Brain pericyte (primary cell): ENCODE data around the gene CLDN2.
"Not testable (repeated sequence)": the region's sequence is repeated elsewhere in the genome, so short reads cannot be mapped to it uniquely, and the experiment has no call there.

Experiments used
- DNase-seq: peaks from one replicate; pipeline ENCODE4 v3.0.0-alpha.2; 2012; ENCODE audit warnings: low read depth, low spot score

The CLDN2 gene

GRCh38 chrX:106919932-106920452 lies at the start of gene CLDN2:
CLDN2 (plus strand) TSS chrX:106920402; CDS start chrX:106928229, 7,827 bp downstream.
- DNase-seq = no peak

- not testable (repeated sequence) for DNase-seq
Measured at GRCh38 chrX:106872796-106873195, 47.4 kb upstream of the CLDN2 start.

GRCh38 chrX:106874075-106874474 lies 46.1 kb upstream of the CLDN2 start:
- DNase-seq = no peak

- DNase-seq = no peak
Measured at GRCh38 chrX:106875151-106875550, 45.1 kb upstream of the CLDN2 start.

- DNase-seq = no peak
Measured at GRCh38 chrX:106889468-106889867, 30.7 kb upstream of the CLDN2 start.

- no peak for DNase-seq
Measured at GRCh38 chrX:106891762-106892460, 28.3 kb upstream of the CLDN2 start.

- DNase-seq = no peak
Measured at GRCh38 chrX:106894392-106894909, 25.8 kb upstream of the CLDN2 start.

GRCh38 chrX:106894978-106895452 lies 25.2 kb upstream of the CLDN2 start:
- DNase-seq = no peak

GRCh38 chrX:106897259-106897658 lies 22.9 kb upstream of the CLDN2 start:
- DNase-seq = no peak

GRCh38 chrX:106898462-106898861 lies 21.7 kb upstream of the CLDN2 start:
- DNase-seq = no peak

GRCh38 chrX:106899276-106899675 lies 20.9 kb upstream of the CLDN2 start:
- no peak for DNase-seq

- DNase-seq = no peak
Measured at GRCh38 chrX:106899841-106900240, 20.4 kb upstream of the CLDN2 start.

GRCh38 chrX:106901341-106901740 lies 18.9 kb upstream of the CLDN2 start:
- no peak for DNase-seq

GRCh38 chrX:106901781-106902219 lies 18.4 kb upstream of the CLDN2 start:
- no peak for DNase-seq

GRCh38 chrX:106902684-106903083 lies 17.5 kb upstream of the CLDN2 start:
- no peak for DNase-seq

GRCh38 chrX:106903291-106903824 lies 16.8 kb upstream of the CLDN2 start, which contains the start of gene RIPPLY1:
RIPPLY1 (minus strand) TSS chrX:106903341; CDS start chrX:106903287, 54 bp downstream.
- no peak for DNase-seq

- no peak for DNase-seq
Measured at GRCh38 chrX:106903856-106904528, 16.2 kb upstream of the CLDN2 start.

GRCh38 chrX:106905064-106905708 lies 15.0 kb upstream of the CLDN2 start:
- DNase-seq = no peak

GRCh38 chrX:106906361-106906760 lies 13.8 kb upstream of the CLDN2 start:
- DNase-seq = no peak

- DNase-seq = no peak
Measured at GRCh38 chrX:106912864-106913263, 7.3 kb upstream of the CLDN2 start.

- DNase-seq = no peak
Measured at GRCh38 chrX:106917830-106918500, 2.2 kb upstream of the CLDN2 start.
